ENCODE measurements around the gene LPIN2.

Gene LPIN2

DNA sequence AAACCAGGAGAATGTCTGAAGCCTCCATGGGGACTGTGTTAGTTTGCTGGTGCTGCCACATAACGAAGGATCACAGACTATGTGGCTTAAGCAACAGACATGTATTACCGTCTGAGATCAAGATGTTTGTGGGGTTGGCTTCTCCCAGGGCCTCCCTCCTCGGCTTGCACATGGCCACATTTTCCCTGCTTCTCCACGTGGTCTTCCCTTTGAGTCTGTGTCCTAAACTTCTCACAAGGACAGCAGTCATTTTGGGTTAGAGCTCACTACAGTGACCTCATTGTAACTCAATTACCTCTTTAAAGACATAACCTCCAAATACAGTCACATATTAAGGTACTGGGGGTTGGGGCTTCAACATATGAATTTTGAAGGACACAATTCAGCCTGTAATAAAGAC lies 44.6 kb upstream of the LPIN2 start:
- TF ChIP-seq, protein P1, sequence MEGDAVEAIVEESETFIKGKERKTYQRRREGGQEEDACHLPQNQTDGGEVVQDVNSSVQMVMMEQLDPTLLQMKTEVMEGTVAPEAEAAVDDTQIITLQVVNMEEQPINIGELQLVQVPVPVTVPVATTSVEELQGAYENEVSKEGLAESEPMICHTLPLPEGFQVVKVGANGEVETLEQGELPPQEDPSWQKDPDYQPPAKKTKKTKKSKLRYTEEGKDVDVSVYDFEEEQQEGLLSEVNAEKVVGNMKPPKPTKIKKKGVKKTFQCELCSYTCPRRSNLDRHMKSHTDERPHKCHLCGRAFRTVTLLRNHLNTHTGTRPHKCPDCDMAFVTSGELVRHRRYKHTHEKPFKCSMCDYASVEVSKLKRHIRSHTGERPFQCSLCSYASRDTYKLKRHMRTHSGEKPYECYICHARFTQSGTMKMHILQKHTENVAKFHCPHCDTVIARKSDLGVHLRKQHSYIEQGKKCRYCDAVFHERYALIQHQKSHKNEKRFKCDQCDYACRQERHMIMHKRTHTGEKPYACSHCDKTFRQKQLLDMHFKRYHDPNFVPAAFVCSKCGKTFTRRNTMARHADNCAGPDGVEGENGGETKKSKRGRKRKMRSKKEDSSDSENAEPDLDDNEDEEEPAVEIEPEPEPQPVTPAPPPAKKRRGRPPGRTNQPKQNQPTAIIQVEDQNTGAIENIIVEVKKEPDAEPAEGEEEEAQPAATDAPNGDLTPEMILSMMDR (IDR thresholded peaks at IDR 0.05; ENCODE audit: extremely low read depth, insufficient read depth, missing control alignments) = no peak

DNA sequence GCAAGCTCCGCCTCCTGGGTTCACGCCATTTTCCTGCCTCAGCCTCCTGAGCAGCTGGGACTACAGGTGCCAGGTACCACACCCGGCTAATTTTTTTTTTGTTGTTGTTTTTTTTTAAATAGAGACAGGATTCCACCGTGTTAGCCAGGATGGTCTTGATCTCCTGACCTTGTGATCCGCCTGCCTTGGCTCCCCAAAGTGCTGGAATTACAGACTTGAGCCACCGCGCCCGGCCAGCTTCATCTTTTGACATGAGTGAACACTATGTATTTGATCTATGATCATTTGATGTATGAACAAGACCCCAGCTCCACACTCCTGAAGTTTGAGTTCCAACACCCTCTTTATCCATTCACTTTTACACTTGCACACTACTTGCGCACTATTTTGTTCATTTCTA lies 43.4 kb upstream of the LPIN2 start:
- DNase-seq (ENCODE audit: low spot score) = no peak
- TF ChIP-seq, protein P1 (IDR thresholded peaks at IDR 0.05; ENCODE audit: extremely low read depth, insufficient read depth, missing control alignments) = no peak
- in situ Hi-C loops (cut with MboI; ENCODE audit: low pct_unique_long_range_greater_than_20kb, low sequenced_read_pairs, unreplicated experiment) = no loop called here

More for the DNA sequence above, 44.6 kb upstream of the LPIN2 start:
- DNase-seq (ENCODE audit: low spot score) = no peak
- in situ Hi-C loops (cut with MboI; ENCODE audit: low pct_unique_long_range_greater_than_20kb, low sequenced_read_pairs, unreplicated experiment) = no loop called here

DNA sequence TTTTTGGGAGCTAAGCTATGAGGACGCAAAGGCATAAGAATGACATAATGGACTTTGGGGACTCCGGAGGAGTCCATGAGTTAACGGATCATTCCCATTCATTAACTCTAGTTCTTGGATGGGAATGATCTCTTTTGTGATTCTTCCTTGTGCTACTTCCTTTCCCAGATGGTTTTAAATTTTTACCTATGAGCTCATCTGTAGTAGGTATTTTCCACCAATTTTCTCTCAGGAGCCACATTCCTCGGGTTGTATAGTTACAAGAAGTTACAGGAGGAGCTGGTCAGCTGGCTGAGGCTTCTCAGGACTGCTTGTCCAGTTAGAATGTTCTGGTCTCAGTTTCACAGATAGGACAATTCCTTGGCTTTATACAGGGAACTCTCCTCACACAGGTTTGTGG lies 42.9 kb upstream of the LPIN2 start:
- in situ Hi-C loops (cut with MboI; ENCODE audit: low pct_unique_long_range_greater_than_20kb, low sequenced_read_pairs, unreplicated experiment) = no loop called here
- TF ChIP-seq, protein P1 (IDR thresholded peaks at IDR 0.05; ENCODE audit: extremely low read depth, insufficient read depth, missing control alignments) = no peak
- DNase-seq (ENCODE audit: low spot score) = no peak

DNA sequence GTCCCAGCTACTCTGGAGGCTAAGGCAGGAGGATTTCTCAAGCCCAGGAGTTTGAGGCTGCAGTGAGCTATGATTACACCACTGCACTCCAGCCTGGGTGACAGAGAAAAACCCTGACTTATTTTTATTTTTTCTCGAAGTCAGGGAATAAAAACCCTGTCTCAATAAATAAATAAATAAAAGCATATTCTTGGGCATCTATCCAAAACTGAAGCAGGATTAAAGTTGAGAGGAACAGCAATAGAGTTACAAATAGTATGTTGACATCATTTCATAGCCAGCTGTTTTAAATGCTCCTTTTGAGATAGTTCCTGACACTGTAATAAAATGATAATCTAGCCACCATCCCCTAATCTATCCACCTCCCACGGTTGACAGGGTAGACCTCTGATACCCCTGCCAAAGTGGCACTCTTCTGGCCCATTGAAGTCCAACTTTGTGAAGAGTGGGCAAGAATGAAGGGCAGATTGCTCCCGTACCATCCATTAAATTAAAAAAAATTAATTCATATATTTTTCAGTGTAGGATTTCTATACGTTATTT lies 42.3 kb upstream of the LPIN2 start:
- DNase-seq (ENCODE audit: low spot score) = no peak
- TF ChIP-seq, protein P1 (IDR thresholded peaks at IDR 0.05; ENCODE audit: extremely low read depth, insufficient read depth, missing control alignments) = no peak
- in situ Hi-C loops (cut with MboI; ENCODE audit: low pct_unique_long_range_greater_than_20kb, low sequenced_read_pairs, unreplicated experiment) = no loop called here

DNA sequence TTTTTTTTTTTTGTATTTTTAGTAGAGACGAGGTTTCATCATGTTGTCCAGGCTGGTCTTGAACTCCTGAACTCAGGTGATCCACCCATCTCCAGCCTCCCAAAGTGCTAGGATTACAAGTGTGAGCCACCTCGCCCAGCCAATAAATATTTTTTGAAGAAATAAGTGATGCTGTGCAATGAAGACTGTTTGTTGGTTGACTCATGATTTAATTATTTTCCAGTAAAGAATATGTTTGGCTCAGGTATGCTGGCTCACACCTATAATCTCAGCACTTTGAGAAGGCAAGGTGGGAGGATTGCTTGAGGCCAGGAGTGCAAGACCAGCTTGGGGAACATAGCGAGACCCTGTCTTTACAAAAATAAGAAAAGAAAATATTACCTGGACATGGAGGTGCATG lies 41.8 kb upstream of the LPIN2 start:
- TF ChIP-seq, protein P1 (IDR thresholded peaks at IDR 0.05; ENCODE audit: extremely low read depth, insufficient read depth, missing control alignments) = no peak
- in situ Hi-C loops (cut with MboI; ENCODE audit: low pct_unique_long_range_greater_than_20kb, low sequenced_read_pairs, unreplicated experiment) = no loop called here

DNA sequence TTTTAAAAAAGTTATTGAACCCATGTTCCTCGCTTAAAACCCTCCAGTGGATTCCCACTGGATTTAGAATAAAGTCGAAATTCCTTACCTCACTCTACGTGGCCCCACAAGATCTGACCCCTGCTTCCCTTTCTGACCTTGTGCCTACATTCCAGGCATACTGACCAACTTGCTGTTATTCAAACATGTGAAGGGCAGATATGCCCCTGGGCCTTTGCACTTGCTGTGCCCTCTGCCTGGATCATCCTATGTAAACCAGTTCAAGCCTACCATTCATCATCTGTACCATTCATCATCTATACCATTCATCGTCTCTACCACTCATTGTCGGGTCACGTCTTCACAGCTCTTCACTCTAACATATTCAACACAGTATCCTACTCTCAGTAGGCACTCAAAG lies 41.3 kb upstream of the LPIN2 start:
- no peak for DNase-seq (ENCODE audit: low spot score)
- in situ Hi-C loops (cut with MboI; ENCODE audit: low pct_unique_long_range_greater_than_20kb, low sequenced_read_pairs, unreplicated experiment) = no loop called here
- TF ChIP-seq, protein P1 (IDR thresholded peaks at IDR 0.05; ENCODE audit: extremely low read depth, insufficient read depth, missing control alignments) = no peak

More for the DNA sequence above, 41.8 kb upstream of the LPIN2 start:
- no peak for DNase-seq (ENCODE audit: low spot score)

DNA sequence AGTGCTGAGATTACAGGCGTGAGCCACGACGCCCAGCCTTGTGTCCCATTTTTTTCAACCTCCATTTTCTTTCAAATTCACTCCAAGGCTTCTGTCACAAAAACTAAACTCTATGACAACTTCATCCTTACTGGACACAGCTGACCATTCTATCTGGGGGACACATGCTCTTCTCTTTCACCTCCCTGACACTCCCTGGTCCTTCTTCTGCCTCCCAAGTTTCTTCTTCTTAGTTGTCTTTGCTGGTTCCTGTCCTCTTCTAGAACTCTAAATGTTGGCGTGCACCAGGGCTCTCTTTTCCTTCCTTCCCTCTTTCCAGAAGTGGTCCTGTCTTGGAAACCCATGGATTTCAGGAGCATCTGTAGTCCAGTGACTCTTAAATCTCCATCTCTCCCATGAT lies 40.1 kb upstream of the LPIN2 start:
- TF ChIP-seq, protein P1 (IDR thresholded peaks at IDR 0.05; ENCODE audit: extremely low read depth, insufficient read depth, missing control alignments) = no peak
- in situ Hi-C loops (cut with MboI; ENCODE audit: low pct_unique_long_range_greater_than_20kb, low sequenced_read_pairs, unreplicated experiment) = no loop called here
- no peak for DNase-seq (ENCODE audit: low spot score)
